HG03354 (cell line): ENCODE results near the gene CEP164.
"Not testable (repeated sequence)": the region's sequence is repeated elsewhere in the genome, so short reads cannot be mapped to it uniquely, and the experiment has no call there.

ENCODE experiments used
- ATAC-seq: cut with Tn5 transposase; IDR thresholded peaks from one replicate; pipeline ENCODE4 v1.9.1; 2021; ENCODE audit warnings: mild to moderate bottlenecking; ENCODE audit not compliant: unreplicated experiment, poor library complexity, severe bottlenecking

CEP164 gene

DNA sequence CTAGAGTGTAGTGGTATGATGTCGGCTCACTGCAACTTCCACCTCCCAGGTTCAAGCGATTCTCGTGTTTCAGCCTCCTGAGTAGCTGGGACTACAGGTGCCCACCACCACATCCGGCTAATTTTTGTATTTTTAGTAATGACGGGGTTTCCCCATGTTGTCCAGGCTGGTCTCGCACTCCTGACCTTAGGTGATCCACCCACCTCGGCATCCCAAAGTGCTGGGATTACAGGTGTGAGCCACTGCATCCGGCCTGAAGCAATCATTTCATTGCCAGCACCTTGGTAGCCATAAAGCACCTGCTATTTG, 129.0 kb downstream of the CEP164 start:
- ATAC-seq: not testable (repeated sequence)

DNA sequence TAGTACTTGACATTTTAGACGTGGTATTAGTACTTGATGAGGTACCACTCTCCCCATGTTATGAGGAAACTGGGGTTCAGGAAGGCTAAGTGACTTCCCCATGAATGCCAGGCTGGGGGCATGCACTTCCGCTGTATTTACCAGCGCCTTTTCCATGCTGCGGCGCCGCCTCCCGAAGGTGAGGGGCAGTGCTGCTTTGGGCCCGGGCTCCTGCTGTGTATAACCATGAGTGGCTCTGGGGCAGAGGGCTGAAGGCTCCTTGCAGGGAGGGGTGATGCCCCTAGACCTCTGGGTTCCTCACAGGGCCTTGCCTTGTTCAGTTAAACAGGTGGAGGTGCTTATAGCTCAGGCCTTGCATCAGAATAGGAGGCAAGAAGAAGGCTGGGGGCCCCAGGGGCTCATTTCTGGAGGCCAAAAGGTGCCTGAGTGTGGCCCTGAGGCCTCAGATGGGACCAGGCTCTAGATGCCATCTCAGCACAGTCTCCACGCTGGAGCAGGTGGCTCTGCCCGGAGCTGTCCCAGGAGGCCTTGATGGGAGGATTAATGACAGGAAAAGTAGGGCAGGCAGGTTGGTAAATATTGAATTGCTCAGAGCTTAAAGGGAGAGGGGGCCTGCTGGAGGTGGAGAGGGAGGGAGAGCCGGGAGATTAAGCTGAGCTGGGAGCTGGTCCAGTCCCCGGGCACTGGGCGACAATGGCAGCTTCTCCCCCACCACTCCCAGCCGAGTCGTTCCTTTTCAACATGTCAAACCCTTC, 129.6 kb downstream of the CEP164 start:
- ATAC-seq: no peak

DNA sequence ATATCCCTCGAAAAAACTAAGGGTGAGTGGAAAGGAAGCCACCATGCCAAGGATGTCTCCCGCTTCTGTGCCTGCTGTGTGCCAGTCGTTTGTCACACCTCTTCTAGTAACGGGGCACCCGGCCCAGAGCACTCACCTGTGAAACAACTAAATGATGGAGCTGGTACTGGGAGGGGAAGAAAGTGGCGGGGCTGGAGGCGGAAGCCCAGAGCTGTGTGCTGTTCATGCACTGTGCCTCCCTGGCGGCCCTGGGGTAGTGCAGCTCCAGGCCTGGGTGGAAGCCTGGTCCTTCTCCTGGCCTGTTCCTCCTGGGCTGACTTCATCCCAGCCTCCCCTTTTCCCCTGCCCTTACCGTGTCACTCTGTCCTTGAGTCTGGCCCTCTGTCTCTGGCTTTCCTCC, 130.2 kb downstream of the CEP164 start:
- ATAC-seq: no peak

DNA sequence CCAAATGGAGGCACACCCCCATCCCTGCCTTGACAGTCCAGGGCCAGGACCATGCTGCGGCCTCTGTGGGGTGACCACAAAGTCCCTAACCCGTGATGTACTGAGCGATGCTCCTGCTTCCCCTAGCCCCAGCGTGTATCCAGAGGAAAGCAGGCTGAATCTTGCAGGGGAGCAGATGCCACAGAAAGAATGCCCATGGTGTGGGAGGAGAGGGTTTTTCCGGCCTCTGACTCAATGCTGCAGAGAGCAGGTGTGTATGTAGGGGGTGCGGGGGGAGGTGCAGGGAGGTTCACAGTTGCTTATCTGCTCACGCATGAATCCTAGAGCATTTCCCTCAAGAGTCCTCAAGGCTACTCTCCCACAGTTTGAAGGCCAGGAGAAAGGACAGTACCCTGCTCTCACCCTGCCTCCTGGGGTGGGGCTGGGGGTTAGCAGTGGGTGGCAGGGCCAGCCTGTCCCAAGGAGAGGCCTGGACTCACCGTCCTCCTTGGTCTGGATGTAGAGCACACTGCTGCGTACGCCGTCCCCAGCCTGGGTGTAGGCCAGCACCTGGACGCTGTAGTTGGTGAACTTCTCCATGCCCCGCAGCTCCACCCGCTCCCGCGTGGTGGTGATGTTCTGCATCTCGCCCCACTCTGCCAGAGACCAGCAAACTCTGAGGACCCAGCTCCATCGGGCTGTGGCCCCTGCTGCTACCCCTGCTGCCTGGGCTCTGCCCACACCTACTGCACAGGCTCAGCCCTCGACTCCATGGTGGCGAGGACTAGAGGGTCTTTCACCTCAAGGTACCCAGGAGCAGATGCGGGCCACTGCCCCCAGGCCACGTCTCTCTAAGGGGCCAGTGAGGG, 130.8 kb downstream of the CEP164 start:
- ATAC-seq: no peak

DNA sequence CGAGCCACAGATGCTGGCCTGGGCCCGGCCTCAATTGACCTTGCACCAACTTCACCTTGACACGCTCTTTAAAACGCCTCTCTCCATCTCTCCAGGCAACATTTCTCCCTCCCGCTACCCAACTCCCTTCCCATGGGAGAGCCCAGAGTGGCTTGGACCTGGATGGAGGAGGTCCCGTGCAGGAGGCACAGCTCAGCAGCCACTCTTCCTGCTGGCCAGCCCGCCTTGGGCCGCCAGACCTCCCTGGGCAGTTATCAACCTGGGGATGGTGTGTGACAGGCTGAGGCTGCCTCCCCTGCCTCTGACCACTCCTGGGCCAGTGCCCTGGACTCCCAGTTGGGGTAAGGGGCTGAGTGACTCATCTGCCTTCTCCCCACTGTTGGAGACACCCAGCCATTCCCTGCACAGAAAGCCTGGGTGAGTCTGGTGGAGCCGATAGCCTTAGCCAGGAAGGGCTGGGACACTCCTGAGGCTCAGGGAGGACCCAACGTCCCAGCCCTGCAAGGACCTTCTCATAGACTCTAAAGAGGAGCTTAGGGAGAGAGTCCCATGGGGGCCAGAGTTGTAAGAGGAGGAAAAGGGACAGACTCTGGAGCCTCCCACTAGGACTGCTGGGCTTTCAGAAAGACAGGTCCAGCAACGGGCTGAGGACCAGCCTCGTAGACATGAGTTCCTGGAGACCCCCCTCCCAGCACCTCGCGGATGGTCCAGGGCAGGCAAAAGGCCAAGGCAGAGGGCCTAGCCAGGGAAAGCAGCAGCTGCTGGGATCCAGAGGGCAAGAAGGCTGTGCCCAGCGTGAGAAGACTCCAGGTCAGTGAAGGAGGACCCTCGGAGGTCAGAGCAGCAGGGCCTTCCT, 131.7 kb downstream of the CEP164 start:
- ATAC-seq: no peak

DNA sequence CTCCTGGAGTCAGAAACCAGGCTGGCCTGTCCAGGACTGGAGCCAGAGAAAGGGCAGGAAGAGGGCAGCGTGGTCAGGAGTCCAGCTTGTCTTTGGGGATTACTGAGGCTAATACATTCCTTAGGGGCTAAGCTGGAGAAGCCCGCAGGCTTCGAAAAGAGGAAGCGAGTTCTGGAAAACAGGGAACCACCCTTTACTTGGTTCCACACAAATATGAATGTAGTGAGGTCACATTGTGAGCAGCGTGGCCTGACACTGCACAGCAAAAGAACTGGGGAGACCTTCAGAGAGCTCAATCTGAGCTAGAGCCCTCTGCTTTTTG, 132.3 kb downstream of the CEP164 start:
- no peak for ATAC-seq

DNA sequence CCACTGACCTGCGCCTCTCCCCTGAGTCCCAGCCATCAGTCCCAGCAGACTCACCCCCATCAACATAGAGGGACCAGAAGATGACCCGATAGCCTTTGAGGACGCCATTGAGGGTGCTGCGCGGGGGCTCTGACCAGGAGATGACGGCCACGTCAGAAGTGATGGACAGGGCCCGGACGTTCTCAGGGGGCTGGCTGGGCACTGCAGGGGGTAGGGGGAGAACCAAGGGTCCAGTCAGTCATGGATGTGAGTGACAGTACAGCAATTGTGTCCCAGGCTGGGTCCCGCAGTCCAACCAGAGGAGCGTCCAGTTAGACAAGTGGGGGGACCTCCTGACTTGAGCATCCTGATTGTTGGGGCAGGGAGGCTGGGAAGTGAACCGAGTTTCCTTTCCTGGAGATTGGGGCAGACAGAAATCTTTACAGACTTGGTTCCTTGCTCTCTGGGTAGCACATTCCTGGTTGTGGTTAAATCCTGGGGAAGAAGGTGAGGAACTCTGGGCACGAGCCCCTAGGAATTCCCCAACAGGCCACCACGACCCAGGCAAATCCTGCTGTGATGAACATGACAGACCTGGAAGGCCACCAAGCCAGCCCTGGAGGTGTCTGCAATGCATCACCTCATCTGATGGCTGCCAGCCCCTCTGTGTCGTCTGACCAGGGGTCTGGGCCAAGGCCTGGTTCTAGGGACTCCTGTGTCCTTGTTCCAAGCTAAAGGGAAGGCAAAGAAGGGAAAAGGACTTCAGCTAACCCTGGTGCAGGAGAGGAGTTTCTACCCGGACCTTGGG, 133.9 kb downstream of the CEP164 start:
- ATAC-seq: no peak

DNA sequence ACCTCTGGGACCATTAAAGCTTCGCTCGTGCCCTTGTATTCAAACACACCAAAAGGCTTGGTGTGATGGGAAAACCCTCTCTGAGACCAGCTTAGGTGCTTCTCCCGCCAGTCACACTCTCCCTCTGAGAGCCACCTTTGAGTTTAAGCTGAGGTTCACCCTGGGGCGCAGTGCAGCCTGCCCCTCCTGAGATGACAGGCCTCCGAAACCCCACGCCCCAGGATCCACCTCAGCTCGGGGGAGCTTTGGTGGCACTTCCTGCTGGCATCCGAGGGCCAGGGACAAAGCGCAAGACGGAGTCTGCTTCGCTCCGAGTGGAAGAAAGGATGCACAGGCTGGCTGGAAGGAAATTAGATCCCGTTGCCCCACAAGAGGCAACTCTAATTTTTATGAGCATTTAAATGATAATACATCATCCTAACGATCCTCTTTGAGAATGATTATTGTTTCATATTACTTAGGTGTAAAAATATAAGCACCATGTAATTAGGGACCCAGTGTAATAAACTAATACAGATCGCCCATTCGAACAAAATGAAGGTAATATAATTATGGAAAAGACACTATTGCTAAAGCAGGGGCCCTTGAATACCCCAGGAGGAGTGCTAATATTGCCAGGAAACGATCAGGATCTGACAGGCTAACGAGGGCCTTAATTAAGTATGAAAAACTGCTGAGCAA, 134.7 kb downstream of the CEP164 start:
- ATAC-seq: no peak

DNA sequence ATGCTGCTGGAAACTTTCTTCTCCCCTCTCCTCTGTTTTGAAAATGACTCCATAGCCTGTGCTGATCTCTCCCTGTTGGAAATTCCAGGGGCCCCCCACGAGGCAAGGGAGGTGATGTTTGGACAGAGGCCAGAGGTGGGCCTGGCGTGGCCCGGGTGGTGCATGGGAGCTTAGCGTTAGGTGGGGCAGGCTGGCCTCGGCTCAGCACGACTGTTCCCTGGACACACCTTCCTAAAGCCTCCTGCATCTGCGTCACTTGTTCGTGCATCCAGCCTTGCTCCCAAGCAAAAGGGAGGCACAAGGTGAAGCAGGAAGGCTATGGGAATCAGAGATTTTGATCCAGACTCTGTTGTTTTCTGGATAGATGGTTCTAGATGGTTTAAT, 135.2 kb downstream of the CEP164 start:
- no peak for ATAC-seq
